ENCODE data around the gene CDKN1C.

Gene CDKN1C

DNA sequence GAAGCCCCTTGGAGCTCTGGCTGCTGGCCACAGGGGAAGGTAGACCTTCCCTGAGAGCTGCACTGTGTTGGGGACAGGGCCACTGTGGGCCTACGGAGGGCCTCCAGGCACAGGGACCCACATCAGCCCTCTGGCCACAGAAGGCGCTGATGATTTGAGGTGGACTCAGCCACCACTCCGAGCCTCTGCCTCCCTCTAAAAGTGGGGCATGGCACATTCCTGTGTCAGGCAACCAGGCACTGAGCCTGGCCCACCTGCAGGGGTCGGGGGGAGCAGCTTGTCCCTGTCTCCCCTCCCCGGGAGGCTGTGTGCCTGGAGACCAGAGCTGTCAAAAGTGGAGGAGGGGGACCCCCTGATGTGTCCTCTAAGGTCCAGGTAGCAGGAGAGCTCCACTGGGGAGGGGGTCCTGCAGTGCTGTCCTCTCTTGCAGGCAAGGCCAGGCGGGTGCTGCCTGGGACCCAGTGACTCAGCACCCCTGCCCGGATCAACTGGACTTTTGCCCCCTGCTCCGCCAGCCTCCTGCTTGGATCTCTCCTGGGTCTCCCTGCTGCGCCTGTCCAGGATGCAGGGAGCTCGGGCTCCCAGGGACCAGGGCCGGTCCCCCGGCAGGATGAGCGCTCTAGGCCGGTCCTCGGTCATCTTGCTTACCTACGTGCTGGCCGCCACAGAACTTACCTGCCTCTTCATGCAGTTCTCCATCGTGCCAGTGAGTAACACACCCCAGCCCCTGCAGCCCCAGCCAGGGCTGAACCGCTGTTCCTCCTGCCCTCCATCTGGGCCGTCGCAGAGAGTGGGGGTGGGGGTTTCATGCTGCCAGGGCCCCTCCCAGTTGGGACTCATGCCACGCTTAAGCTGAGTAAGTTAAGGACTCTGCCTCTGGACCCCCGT is 17.5 kb upstream of the CDKN1C start:
- ATAC-seq = no peak; the same call in 2 of the 3 replicates

DNA sequence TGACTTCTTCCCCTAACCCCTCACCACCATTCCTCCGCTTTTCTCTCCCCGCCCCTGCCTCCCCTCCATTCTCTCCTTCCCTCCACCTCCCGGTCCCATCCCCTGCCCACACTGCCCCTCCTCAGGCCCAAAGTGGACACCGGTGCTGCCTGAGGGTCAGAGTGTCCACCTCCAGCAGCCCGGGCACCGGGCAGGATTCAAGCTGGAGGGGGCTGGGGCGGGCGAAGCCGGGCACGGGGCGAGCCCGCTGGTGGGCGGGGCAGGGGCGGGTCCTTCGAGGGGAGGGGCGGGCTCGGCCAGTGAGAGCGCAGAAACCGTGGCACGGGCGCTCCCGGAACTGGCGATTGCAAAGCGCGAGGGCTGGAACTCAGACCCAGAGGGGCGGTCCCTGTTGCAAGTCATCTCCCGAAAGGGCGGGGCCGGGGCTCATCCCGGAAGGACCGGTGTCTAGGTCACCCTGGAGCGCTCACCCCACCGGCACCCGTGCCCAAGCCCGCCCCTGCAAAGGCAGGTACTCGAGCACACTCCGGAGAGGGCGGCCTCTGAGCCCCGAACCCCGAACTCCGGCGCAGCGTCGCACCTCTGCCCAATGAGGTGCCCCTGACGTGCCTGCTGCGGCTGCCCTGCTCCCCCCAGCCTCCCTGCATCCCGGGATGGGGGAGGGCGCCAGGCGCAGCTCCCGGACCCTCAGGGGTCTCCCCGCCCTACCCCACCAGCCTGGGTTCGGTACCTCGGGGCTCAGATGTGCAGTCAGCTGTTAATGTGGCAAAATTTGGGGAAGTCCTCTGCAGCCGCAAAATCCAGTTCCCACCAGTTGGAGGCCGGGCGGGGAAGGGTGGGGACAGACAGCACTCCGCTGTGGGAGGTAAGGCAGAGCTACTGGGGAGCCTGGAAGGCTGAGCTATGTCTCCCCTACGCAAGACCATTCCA is 16.5 kb upstream of the CDKN1C start:
- ATAC-seq = peak; percentile 96
- TF ChIP-seq TOX (CRISPR knock-in tag; IDR thresholded peaks at IDR 0.05; ENCODE audit: borderline replicate concordance) (no peak), GLIS3 (CRISPR knock-in tag; IDR thresholded peaks at IDR 0.05) (no peak), ZNF565 (CRISPR knock-in tag; conservative IDR thresholded peaks at IDR 0.05; ENCODE audit: low read depth) (no peak), ISL1 (CRISPR knock-in tag; IDR thresholded peaks at IDR 0.05) (no peak), RARB (CRISPR knock-in tag; IDR thresholded peaks at IDR 0.05) (no peak), PPARA (CRISPR knock-in tag; IDR thresholded peaks at IDR 0.05; ENCODE audit: borderline replicate concordance) (no peak), ZFP30 (CRISPR knock-in tag; IDR thresholded peaks at IDR 0.05) (no peak), SNAI2 (CRISPR knock-in tag; IDR thresholded peaks at IDR 0.05) (no peak), ZFP3 (CRISPR knock-in tag; IDR thresholded peaks at IDR 0.05) (no peak), TCF4 (CRISPR knock-in tag; IDR thresholded peaks at IDR 0.05; ENCODE audit: borderline replicate concordance) (no peak), CSDC2 (CRISPR knock-in tag; IDR thresholded peaks at IDR 0.05) (no peak), ZNF70 (CRISPR knock-in tag; IDR thresholded peaks at IDR 0.05) (no peak), ZNF8 (CRISPR knock-in tag; IDR thresholded peaks at IDR 0.05) (no peak), ARNTL (CRISPR knock-in tag; IDR thresholded peaks at IDR 0.05; ENCODE audit: borderline replicate concordance, low read depth) (no peak), ESRRG (CRISPR knock-in tag; IDR thresholded peaks at IDR 0.05) (no peak)
- TF ChIP-seq, protein P1, sequence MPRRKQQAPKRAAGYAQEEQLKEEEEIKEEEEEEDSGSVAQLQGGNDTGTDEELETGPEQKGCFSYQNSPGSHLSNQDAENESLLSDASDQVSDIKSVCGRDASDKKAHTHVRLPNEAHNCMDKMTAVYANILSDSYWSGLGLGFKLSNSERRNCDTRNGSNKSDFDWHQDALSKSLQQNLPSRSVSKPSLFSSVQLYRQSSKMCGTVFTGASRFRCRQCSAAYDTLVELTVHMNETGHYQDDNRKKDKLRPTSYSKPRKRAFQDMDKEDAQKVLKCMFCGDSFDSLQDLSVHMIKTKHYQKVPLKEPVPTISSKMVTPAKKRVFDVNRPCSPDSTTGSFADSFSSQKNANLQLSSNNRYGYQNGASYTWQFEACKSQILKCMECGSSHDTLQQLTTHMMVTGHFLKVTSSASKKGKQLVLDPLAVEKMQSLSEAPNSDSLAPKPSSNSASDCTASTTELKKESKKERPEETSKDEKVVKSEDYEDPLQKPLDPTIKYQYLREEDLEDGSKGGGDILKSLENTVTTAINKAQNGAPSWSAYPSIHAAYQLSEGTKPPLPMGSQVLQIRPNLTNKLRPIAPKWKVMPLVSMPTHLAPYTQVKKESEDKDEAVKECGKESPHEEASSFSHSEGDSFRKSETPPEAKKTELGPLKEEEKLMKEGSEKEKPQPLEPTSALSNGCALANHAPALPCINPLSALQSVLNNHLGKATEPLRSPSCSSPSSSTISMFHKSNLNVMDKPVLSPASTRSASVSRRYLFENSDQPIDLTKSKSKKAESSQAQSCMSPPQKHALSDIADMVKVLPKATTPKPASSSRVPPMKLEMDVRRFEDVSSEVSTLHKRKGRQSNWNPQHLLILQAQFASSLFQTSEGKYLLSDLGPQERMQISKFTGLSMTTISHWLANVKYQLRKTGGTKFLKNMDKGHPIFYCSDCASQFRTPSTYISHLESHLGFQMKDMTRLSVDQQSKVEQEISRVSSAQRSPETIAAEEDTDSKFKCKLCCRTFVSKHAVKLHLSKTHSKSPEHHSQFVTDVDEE (CRISPR knock-in tag; IDR thresholded peaks at IDR 0.05) = no peak
- TF ChIP-seq, protein P2, sequence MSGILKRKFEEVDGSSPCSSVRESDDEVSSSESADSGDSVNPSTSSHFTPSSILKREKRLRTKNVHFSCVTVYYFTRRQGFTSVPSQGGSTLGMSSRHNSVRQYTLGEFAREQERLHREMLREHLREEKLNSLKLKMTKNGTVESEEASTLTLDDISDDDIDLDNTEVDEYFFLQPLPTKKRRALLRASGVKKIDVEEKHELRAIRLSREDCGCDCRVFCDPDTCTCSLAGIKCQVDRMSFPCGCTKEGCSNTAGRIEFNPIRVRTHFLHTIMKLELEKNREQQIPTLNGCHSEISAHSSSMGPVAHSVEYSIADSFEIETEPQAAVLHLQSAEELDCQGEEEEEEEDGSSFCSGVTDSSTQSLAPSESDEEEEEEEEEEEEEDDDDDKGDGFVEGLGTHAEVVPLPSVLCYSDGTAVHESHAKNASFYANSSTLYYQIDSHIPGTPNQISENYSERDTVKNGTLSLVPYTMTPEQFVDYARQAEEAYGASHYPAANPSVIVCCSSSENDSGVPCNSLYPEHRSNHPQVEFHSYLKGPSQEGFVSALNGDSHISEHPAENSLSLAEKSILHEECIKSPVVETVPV (CRISPR knock-in tag; IDR thresholded peaks at IDR 0.05) = no peak
- TF ChIP-seq, protein P3, sequence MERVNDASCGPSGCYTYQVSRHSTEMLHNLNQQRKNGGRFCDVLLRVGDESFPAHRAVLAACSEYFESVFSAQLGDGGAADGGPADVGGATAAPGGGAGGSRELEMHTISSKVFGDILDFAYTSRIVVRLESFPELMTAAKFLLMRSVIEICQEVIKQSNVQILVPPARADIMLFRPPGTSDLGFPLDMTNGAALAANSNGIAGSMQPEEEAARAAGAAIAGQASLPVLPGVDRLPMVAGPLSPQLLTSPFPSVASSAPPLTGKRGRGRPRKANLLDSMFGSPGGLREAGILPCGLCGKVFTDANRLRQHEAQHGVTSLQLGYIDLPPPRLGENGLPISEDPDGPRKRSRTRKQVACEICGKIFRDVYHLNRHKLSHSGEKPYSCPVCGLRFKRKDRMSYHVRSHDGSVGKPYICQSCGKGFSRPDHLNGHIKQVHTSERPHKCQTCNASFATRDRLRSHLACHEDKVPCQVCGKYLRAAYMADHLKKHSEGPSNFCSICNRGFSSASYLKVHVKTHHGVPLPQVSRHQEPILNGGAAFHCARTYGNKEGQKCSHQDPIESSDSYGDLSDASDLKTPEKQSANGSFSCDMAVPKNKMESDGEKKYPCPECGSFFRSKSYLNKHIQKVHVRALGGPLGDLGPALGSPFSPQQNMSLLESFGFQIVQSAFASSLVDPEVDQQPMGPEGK (CRISPR knock-in tag; IDR thresholded peaks at IDR 0.05; ENCODE audit: borderline replicate concordance) = no peak
- TF ChIP-seq, protein P4, sequence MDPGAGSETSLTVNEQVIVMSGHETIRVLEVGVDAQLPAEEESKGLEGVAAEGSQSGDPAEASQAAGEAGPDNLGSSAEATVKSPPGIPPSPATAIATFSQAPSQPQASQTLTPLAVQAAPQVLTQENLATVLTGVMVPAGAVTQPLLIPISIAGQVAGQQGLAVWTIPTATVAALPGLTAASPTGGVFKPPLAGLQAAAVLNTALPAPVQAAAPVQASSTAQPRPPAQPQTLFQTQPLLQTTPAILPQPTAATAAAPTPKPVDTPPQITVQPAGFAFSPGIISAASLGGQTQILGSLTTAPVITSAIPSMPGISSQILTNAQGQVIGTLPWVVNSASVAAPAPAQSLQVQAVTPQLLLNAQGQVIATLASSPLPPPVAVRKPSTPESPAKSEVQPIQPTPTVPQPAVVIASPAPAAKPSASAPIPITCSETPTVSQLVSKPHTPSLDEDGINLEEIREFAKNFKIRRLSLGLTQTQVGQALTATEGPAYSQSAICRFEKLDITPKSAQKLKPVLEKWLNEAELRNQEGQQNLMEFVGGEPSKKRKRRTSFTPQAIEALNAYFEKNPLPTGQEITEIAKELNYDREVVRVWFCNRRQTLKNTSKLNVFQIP (CRISPR knock-in tag; IDR thresholded peaks at IDR 0.05; ENCODE audit: borderline replicate concordance, low read depth) = no peak
- TF ChIP-seq, protein P5, sequence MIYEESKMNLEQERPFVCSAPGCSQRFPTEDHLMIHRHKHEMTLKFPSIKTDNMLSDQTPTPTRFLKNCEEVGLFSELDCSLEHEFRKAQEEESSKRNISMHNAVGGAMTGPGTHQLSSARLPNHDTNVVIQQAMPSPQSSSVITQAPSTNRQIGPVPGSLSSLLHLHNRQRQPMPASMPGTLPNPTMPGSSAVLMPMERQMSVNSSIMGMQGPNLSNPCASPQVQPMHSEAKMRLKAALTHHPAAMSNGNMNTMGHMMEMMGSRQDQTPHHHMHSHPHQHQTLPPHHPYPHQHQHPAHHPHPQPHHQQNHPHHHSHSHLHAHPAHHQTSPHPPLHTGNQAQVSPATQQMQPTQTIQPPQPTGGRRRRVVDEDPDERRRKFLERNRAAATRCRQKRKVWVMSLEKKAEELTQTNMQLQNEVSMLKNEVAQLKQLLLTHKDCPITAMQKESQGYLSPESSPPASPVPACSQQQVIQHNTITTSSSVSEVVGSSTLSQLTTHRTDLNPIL (CRISPR knock-in tag; IDR thresholded peaks at IDR 0.05; ENCODE audit: low read depth) = no peak

More for the DNA sequence above, 17.5 kb upstream of the CDKN1C start:
- TF ChIP-seq, protein P5 (CRISPR knock-in tag; IDR thresholded peaks at IDR 0.05; ENCODE audit: low read depth) = no peak
- no peak for TF ChIP-seq ZNF8 (CRISPR knock-in tag; IDR thresholded peaks at IDR 0.05)
